Stomach (tissue), 9 donors: ENCODE data around the gene BBLN. TPM values are rescaled to one million over a fixed set of nuclear protein-coding genes. Genes with fewer than 3 reads are reported as not detected.

Source experiments
- DNase-seq, 2 donors: peaks; one replicate each; pipeline versions ENCODE4 v3.0.0 to v3.0.0-alpha.2; 2013 to 2019
- H3K27ac ChIP-seq, 5 donors: fragments of 200-600 bp in 4 of 5; sonication (generic) in 4 of 5; one replicate each; pipeline ENCODE4 v1.5.1; 2013 to 2019; ENCODE audit warnings: mild to moderate bottlenecking in 1 of 5, moderate library complexity in 1 of 5
- H3K27me3 ChIP-seq, 3 donors: fragments of 200-600 bp; sonication (generic); one replicate each; pipeline ENCODE4 v1.5.1; 2017 to 2019; ENCODE audit warnings: mixed run types in 1 of 3
- H3K36me3 ChIP-seq, 4 donors: fragments of 200-600 bp; sonication (generic); 1 replicate in 3 of 4; 2 replicates in 1 of 4; pipeline ENCODE4 v1.5.1; 2016 to 2019
- H3K4me1 ChIP-seq, 4 donors: fragments of 200-600 bp; sonication (generic); one replicate each; pipeline ENCODE4 v1.5.1; 2016 to 2019
- H3K4me3 ChIP-seq, 4 donors: fragments of 200-600 bp; sonication (generic) in 3 of 4; one replicate each; pipeline ENCODE4 v1.5.1; 2016 to 2019; ENCODE audit warnings: mild to moderate bottlenecking in 1 of 4
- H3K9me3 ChIP-seq, 4 donors: fragments of 200-600 bp; sonication (generic); one replicate each; pipeline ENCODE4 v1.5.1; 2016 to 2019
- CTCF ChIP-seq, 7 experiments: fragments of 450-650 bp in 4 of 7; fragments of 200-600 bp in 3 of 7; sonication (generic) in 3 of 7; IDR thresholded peaks; one replicate each; pipeline ENCODE4 v1.5.1; 2016 to 2019; ENCODE audit warnings: antibody characterized with exemption in 7 of 7, control low read depth in 2 of 7, mild to moderate bottlenecking in 1 of 7
- EP300 ChIP-seq: sonication (generic); formaldehyde crosslinking; IDR thresholded peaks from one replicate; pipeline ENCODE4 v1.6.1; 2017; ENCODE audit warnings: antibody characterized with exemption
- POLR2A ChIP-seq, 4 donors: fragments of 450-650 bp; IDR thresholded peaks; one replicate each; pipeline ENCODE4 v1.6.1; 2016; ENCODE audit warnings: antibody characterized with exemption in 4 of 4, control low read depth in 2 of 4, mild to moderate bottlenecking in 1 of 4, moderate library complexity in 1 of 4
- POLR2AphosphoS5 ChIP-seq, 3 donors: sonication (generic); formaldehyde crosslinking; IDR thresholded peaks; one replicate each; pipeline ENCODE4 v1.6.1; 2016; ENCODE audit warnings: antibody characterized with exemption in 3 of 3
- WGBS, 5 donors: extraction: QIAGEN DNeasy Blood & Tissue Kit in 3 of 5; methylation state at CpG; one replicate each; pipeline versions ENCODE4 v1.1.5 to v1.1.7; 2013 to 2018; 5-methylcytosine and 5-hydroxymethylcytosine counted together
- intact Hi-C: fragments of 100-400 bp; cut with DNase I; formaldehyde crosslinking; loops from one replicate; pipeline ENCODE4 v1.15.1; 2023; ENCODE audit warnings: low total_unique reads
- polyA plus RNA-seq, 3 donors: library from polyadenylated mRNA; stranded (reverse); fragments of 200-250 nt; gene quantifications; one replicate each; pipeline ENCODE4 v1.2.3, GENCODE V29; 2013
- total RNA-seq, 5 donors: library from RNA; depleted of rRNA; stranded (reverse); fragments of >200 nt; gene quantifications; one replicate each; pipeline versions ENCODE4 v1.1.0 to v1.2.3, GENCODE V29; 2014 to 2016
- donor health status: healthy with polysubstance abuse.
- donor health status: Bipolar disorder and iron deficiency.
- donor health status: healthy.

BBLN gene
- total and polyA plus RNA-seq, 8 donors: 17.8 to 193 (median 147) TPM; not detected in 1

- Histone ChIP-seq H3K4me3 (no peak overlapping the region), H3K4me1 (peaks cover 11 to 18% (median 15%) of the 10 kb centered on the region in 4 donors), H3K27me3 (peaks cover 6 to 35% (median 26%) of the 10 kb centered on the region in 3 donors), H3K9me3 (no peaks in the 10 kb centered on the region), H3K36me3 (peaks cover 0 to 4% (median 0%) of the 10 kb centered on the region in 4 donors), H3K27ac (no peak overlapping the region)
- 82 to 87% (median 86%) methylated on average over 13 of the region's 13 CpGs for WGBS, 5 donors
- DNase-seq: no peak
- TF ChIP-seq POLR2AphosphoS5 (IDR thresholded peaks at IDR 0.05) (no peak), EP300 (no peak), POLR2A (IDR thresholded peaks at IDR 0.05) (no peak), CTCF (IDR thresholded peaks at IDR 0.05) (no peak)
- intact Hi-C loops: no loop called here
These were observed 41.6 kb downstream of the BBLN start for GRCh38 chr9:128201441-128202369.

GRCh38 chr9:128202648-128203023 lies 42.6 kb downstream of the BBLN start:
- intact Hi-C loops: no loop called here
- peaks cover 11 to 18% (median 15%) of the 10 kb centered on the region in 4 donors for H3K4me1 ChIP-seq
- H3K27ac ChIP-seq: peak overlapping the region in 1 of 5 donors; percentile 58
- no peak for TF ChIP-seq CTCF (IDR thresholded peaks at IDR 0.05)
- TF ChIP-seq POLR2AphosphoS5 (IDR thresholded peaks at IDR 0.05): no peak
- no peak for TF ChIP-seq EP300
- no peak for TF ChIP-seq POLR2A (IDR thresholded peaks at IDR 0.05)
- H3K27me3 ChIP-seq: peaks cover 6 to 39% (median 26%) of the 10 kb centered on the region in 3 donors
- H3K4me3 ChIP-seq: peak overlapping the region; percentile 60 to 89 (median 68)
- no peaks in the 10 kb centered on the region for H3K36me3 ChIP-seq
- WGBS, 5 donors: 11 to 26% (median 16%) methylated on average over 2 of the region's 2 CpGs
- no peaks in the 10 kb centered on the region for H3K9me3 ChIP-seq
- DNase-seq: no peak

- DNase-seq: peak; percentile 69 to 91
- intact Hi-C loops: no loop called here
- WGBS, 5 donors: 0 to 2% (median 1%) methylated on average over 8 to 72 of the region's 72 CpGs
- no peaks in the 10 kb centered on the region for H3K36me3 ChIP-seq
- peaks cover 6 to 42% (median 26%) of the 10 kb centered on the region in 3 donors for H3K27me3 ChIP-seq
- peak within 1 kb of the TSS; percentile 60 to 89 (median 68) for H3K4me3 ChIP-seq
- H3K4me1 ChIP-seq: peaks cover 11 to 18% (median 15%) of the 10 kb centered on the region in 4 donors
- H3K27ac ChIP-seq: peak within 1 kb of the TSS in 3 of 5 donors; percentile 40 to 75 (median 58)
- TF ChIP-seq POLR2AphosphoS5 (IDR thresholded peaks at IDR 0.05): peak in 1 of 3 donors; percentile 34
- TF ChIP-seq POLR2A (IDR thresholded peaks at IDR 0.05): no peak
- TF ChIP-seq EP300: no peak
- TF ChIP-seq CTCF (IDR thresholded peaks at IDR 0.05): peak in 4 of 7 experiments; percentile 28 to 98 (median 86)
- H3K9me3 ChIP-seq: no peaks in the 10 kb centered on the region
These were observed 43.1 kb downstream of the BBLN start, which contains the start of gene DNM1 for GRCh38 chr9:128203024-128203706. Gene DNM1 (plus strand): TSS chr9:128203379. CDS start chr9:128203471, 92 bp downstream.
